Activated CD4-positive, alpha-beta T cell treated with anti-CD3 and anti-CD28 coated beads, Interleukin-2, amount 50 U/mL, for 4 hours (primary cell): ENCODE measurements around the gene CFD.

Source experiments
- DNase-seq, 2 experiments: peaks; one replicate each; pipeline ENCODE4 v3.0.0-alpha.2; 2020

The CFD gene

DNA sequence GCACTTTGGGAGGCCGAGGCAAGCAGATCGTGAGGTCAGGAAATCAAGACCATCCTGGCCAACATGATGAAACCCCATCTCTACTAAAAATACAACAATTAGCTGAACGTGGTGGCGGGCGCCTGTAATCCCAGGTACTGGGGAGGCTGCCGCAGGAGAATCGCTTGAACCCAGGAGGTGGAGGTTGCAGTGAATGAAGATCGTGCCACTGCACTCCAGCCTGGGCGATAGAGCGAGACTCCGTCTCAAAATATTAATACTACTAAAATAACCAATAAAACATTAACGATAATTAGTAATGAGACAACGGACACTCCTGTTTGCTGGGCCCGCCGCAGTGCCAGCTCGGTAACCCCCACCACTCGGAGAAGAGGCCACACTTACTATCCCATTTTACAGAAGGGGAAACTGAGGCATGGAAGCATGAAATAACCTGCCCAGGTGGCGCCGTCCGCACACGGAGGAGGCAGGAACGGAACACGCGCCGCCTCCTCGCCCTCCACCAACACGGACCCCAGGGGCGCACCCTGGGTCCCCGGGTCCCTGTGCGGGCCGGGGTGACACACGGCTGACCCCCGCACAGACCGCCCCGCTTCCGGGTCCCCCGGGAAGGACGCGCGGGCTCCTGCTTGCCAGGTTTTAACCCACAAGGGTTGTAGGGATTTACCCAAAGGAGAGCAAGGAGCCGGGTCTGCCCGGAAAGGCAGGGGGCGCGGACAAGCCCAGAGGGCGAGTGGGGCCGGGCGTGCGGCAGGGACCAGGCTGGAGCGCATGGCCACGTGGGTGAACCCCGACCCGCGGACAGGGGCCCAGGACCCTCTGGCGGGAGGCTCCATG, 52.0 kb downstream of the CFD start:
- no peak for DNase-seq

DNA sequence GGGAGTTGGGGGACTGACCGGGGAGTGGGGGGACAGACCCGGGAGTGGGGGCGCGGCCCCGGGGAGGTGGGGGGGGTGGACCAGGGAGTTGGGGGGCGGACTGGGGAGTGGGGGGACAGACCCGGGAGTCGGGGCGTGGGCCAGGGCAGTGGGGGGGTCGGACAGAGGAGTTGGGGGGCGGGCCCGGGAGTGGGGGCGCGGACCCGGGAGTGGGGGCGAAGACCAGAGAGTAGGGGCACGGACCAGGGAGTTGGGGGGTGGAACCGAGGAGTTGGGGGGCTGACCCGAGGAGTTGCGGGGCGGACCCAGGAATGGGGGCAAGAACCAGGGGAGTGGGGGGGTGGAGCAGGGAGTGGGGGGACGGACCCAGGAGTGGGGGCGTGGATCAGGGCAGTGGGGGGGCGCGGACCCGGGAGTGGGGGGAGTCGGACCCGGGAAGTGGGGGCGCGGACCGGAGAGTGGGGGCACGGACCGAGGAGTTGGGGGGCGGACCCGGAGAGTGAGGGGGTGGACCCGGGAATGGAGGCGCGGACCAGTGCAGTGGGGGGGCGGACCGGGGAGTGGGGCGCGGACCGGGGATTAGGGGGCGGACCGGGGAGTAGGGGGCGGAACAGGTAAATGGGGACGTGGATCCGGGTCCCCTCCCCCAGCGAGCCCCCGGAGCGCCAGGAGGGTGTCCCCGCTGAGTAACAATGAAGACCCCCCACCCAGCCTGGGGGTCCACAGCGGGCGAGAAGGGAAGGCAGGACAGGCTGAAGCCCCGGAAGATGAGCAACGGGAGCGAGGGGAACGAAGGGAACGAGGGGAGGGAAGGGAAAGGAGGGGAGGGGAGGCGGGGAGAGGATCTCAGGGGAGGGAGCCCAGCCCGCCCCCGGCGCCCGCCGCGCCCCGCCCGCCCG, 53.0 kb downstream of the CFD start:
- DNase-seq: peak in 1 of 2 experiments; percentile 25
